ENCODE results near the gene OR51E2. TPM values are rescaled to one million over a fixed set of nuclear protein-coding genes. Genes with fewer than 3 reads are reported as not detected.

Gene OR51E2
- total and polyA plus RNA-seq, 2 of the 8 experiments (the other 6 are each of a cell fraction or from before 2014, with no cell fraction given): not detected

GRCh38 chr11:4639931-4640330 lies 57.7 kb downstream of the OR51E2 start:
- Histone ChIP-seq H3K18ac (ENCODE audit: extremely low read depth, low read length) (no peak overlapping the region), H3K23me2 (ENCODE audit: low read depth, low read length) (no peaks in the 10 kb centered on the region), H2BK15ac (ENCODE audit: low read length) (no peak overlapping the region), H3K4me1 (replicated peaks in 1 of 4; ENCODE audit: control insufficient read depth in 3 of 4, insufficient read depth in 4 of 4, low read length in 3 of 4) (no peaks in the 10 kb centered on the region), H3K79me2 (ENCODE audit: control insufficient read depth in 1 of 2, insufficient read depth in 2 of 2, low read length in 2 of 2) (no peaks in the 10 kb centered on the region), H3K9me3 (ENCODE audit: insufficient read depth in 2 of 2, low read depth in 1 of 2, low read length in 1 of 2) (no peaks in the 10 kb centered on the region; a peak in 1 of 4 replicates), H2BK12ac (ENCODE audit: low read depth, low read length) (no peak overlapping the region), H2BK120ac (replicated peaks; ENCODE audit: low read depth, low read length) (no peak overlapping the region), H4K8ac (ENCODE audit: extremely low read depth, insufficient read depth, low read length) (no peak overlapping the region), H2BK20ac (ENCODE audit: low read length) (no peak overlapping the region), H3K4ac (replicated peaks; ENCODE audit: insufficient read length, low read depth, low read length) (no peak overlapping the region), H3K23ac (ENCODE audit: insufficient read length) (no peak overlapping the region), H3K4me2 (ENCODE audit: insufficient read depth in 1 of 2, low read depth in 2 of 2, low read length in 2 of 2) (no peak overlapping the region), H3K9ac (replicated peaks in 1 of 4; ENCODE audit: extremely low read depth in 1 of 4, low read depth in 3 of 4, low read length in 3 of 4) (no peak overlapping the region), H3K4me3 (ENCODE audit: extremely low read depth in 1 of 4, insufficient read depth in 2 of 4, low read depth in 3 of 4, low read length in 4 of 4) (no peak overlapping the region), H4K91ac (replicated peaks; ENCODE audit: insufficient read length, low read length) (no peak overlapping the region), H3K79me1 (ENCODE audit: low read depth, low read length) (no peaks in the 10 kb centered on the region), H3K36me3 (ENCODE audit: control insufficient read depth in 2 of 4, insufficient read depth in 4 of 4, low read length in 3 of 4) (no peaks in the 10 kb centered on the region), H3K27ac (ENCODE audit: low read depth, low read length) (no peak overlapping the region), H2BK5ac (ENCODE audit: low read depth, low read length) (no peak overlapping the region), H3K14ac (ENCODE audit: insufficient read length) (no peak overlapping the region), H2AK5ac (ENCODE audit: low read depth, low read length) (no peak overlapping the region), H3K56ac (replicated peaks; ENCODE audit: insufficient read length, low read depth, low read length) (no peak overlapping the region), H3K27me3 (replicated peaks in 1 of 4; ENCODE audit: control insufficient read depth in 3 of 4, extremely low read depth in 1 of 4, insufficient read depth in 3 of 4, low read length in 3 of 4) (peaks cover 0 to 7% (median 4%) of the 10 kb centered on the region in 4 experiments; a peak in 5 of 7 replicates), H4K5ac (ENCODE audit: insufficient read length, low read depth, low read length) (no peak overlapping the region), H4K20me1 (replicated peaks in 1 of 2; ENCODE audit: control insufficient read depth in 1 of 2, insufficient read depth in 2 of 2, low read length in 2 of 2) (no peaks in the 10 kb centered on the region), H2AFZ (ENCODE audit: low read length) (no peak overlapping the region)
- WGBS, 2 experiments (ENCODE audit: extremely low coverage in 1 of 2, insufficient coverage in 1 of 2, insufficient read length in 1 of 2, insufficient replicate concordance in 2 of 2, low coverage in 1 of 2, low lambda C conversion rate in 2 of 2, missing lambda C conversion rate in 1 of 2): 89% methylated on average over 6 of the region's 6 CpGs; no CpG with 5 or more reads in 1 of the 2 experiments
- no peak for FAIRE-seq
- DNase-seq (ENCODE audit: low read depth in 1 of 2, low spot score in 2 of 2): no peak
- POLR2A ChIA-PET (ENCODE audit: partially characterized antibody): no interaction called here
- CTCF ChIA-PET (ENCODE audit: partially characterized antibody): interaction anchor here (1.3 to 5.2 kb wide), 3 partner anchors 14 to 186 kb away, joined by 3 to 83 read pairs (median 58); no protein-coding TSS in a partner anchor
- TF ChIP-seq TEAD4 (IDR thresholded peaks at IDR 0.05; ENCODE audit: low read depth, low read length) (no peak), HDAC2 (IDR thresholded peaks at IDR 0.05; ENCODE audit: borderline replicate concordance in 1 of 2, low read depth in 2 of 2, low read length in 2 of 2) (no peak), E2F6 (IDR thresholded peaks at IDR 0.05) (no peak), YY1 (IDR thresholded peaks at IDR 0.05; ENCODE audit: low read depth, low read length) (no peak), POLR2A (IDR thresholded peaks at IDR 0.05; ENCODE audit: control extremely low read depth in 1 of 2, low read depth in 2 of 2, low read length in 2 of 2) (no peak), JUN (IDR thresholded peaks at IDR 0.05; ENCODE audit: low read depth, low read length) (no peak), JUND (IDR thresholded peaks at IDR 0.05; ENCODE audit: low read length) (no peak), TCF12 (IDR thresholded peaks at IDR 0.05; ENCODE audit: low read depth, low read length) (no peak), NANOG (IDR thresholded peaks at IDR 0.05; ENCODE audit: insufficient read depth, low read depth, low read length, poor library complexity, severe bottlenecking) (no peak), KDM5A (IDR thresholded peaks at IDR 0.05; ENCODE audit: low read length) (no peak), TBP (IDR thresholded peaks at IDR 0.05; ENCODE audit: low read depth, low read length) (no peak), CEBPB (IDR thresholded peaks at IDR 0.05; ENCODE audit: low read depth, low read length) (no peak), GABPA (IDR thresholded peaks at IDR 0.05; ENCODE audit: borderline replicate concordance, insufficient read depth, low read length) (no peak), KDM4A (IDR thresholded peaks at IDR 0.05; ENCODE audit: low read depth, low read length, severe bottlenecking) (no peak), POU5F1 (IDR thresholded peaks at IDR 0.05; ENCODE audit: low read depth, low read length) (no peak)
